GM12878 (cell line): ENCODE data around the gene USP27X. TPM values are rescaled to one million over a fixed set of nuclear protein-coding genes. Genes with fewer than 3 reads are reported as not detected.

Experiments used
- ATAC-seq: fragments of 200-7000 bp; cut with Tn5 transposase; 3 replicates; pipeline ENCODE4 v1.9.1; 2020; ENCODE audit warnings: mild to moderate bottlenecking, moderate library complexity
- BruUV-seq: library from RNA; stranded (reverse); fragments of 400-500 nt; replicated peaks from 2 replicates; lab custom pipeline; 2021; lab: Mats Ljungman, UMichigan
- CTCF ChIA-PET: fragments of 300-600 bp; sonication (Branson Sonifier 250); formaldehyde crosslinking; extraction: SDS; loops from one replicate; lab custom pipeline; 2021; ENCODE audit warnings: inconsistent platforms; lab: Yijun Ruan, JAX
- POLR2A ChIA-PET: fragments of 350-600 bp; formaldehyde crosslinking; extraction: SDS; loops from one replicate; lab custom pipeline; 2021; ENCODE audit warnings: inconsistent platforms; lab: Charles Lee
- RAD21 ChIA-PET: fragments of 300-600 bp; sonication (Branson Sonifier 250); formaldehyde crosslinking; loops from one replicate; lab custom pipeline; 2023; ENCODE audit warnings: antibody characterized with exemption; ENCODE audit not compliant: unreplicated experiment; lab: Charles Lee
- SMC1A ChIA-PET: fragments of 300-600 bp; sonication (Branson Sonifier 250); formaldehyde crosslinking; loops from one replicate; lab custom pipeline; 2023; ENCODE audit not compliant: unreplicated experiment, uncharacterized antibody; lab: Charles Lee
- DNase-seq: peaks from one replicate; pipeline ENCODE4 v3.0.0-alpha.2; 2011; ENCODE audit warnings: low read depth, low spot score
- FAIRE-seq: peaks from 3 replicates; lab custom pipeline; 2011; peaks lifted over from hg19 to GRCh38; lab: Jason Lieb, UNC
- H2AFZ ChIP-seq: 2 replicates; pipeline ENCODE4 v1.6.0; 2011; ENCODE audit warnings: low read depth, low read length, control low read depth; ENCODE audit not compliant: control insufficient read depth
- H3K27ac ChIP-seq: 2 replicates; pipeline ENCODE4 v1.5.1; 2011; ENCODE audit warnings: control low read depth; ENCODE audit not compliant: control insufficient read depth, insufficient read depth
- H3K27me3 ChIP-seq, 2 experiments: replicated peaks in 1 of 2; 2 replicates each; pipeline versions ENCODE4 v1.6.0 to v1.6.1; 2011; ENCODE audit warnings: low read length in 1 of 2; ENCODE audit not compliant: control insufficient read depth in 2 of 2, insufficient read depth in 2 of 2
- H3K36me3 ChIP-seq, 2 experiments: 2 replicates each; pipeline ENCODE4 v1.5.1; 2011; ENCODE audit warnings: low read length in 1 of 2; ENCODE audit not compliant: control insufficient read depth in 2 of 2, insufficient read depth in 2 of 2
- H3K4me1 ChIP-seq: 2 replicates; pipeline ENCODE4 v1.6.1; 2011; ENCODE audit warnings: mild to moderate bottlenecking, low read length, moderate library complexity, mixed read lengths; ENCODE audit not compliant: control insufficient read depth, insufficient read depth
- H3K4me2 ChIP-seq: 2 replicates; pipeline ENCODE4 v1.6.0; 2011; ENCODE audit warnings: control low read depth; ENCODE audit not compliant: control insufficient read depth, insufficient read depth
- H3K4me3 ChIP-seq: fragments of 200-600 bp; sonication (generic); 2 replicates; pipeline ENCODE4 v1.5.1; 2016
- H3K79me2 ChIP-seq: 2 replicates; pipeline ENCODE4 v1.6.0; 2011; ENCODE audit warnings: low read length; ENCODE audit not compliant: control insufficient read depth, insufficient read depth
- H3K9ac ChIP-seq: 2 replicates; pipeline ENCODE4 v1.8.0; 2011; ENCODE audit warnings: low read length, control low read depth, mixed read lengths; ENCODE audit not compliant: control insufficient read depth, insufficient read depth
- H3K9me3 ChIP-seq: replicated peaks from 3 replicates; pipeline ENCODE4 v1.5.1; 2011; ENCODE audit warnings: mild to moderate bottlenecking, low read length; ENCODE audit not compliant: control insufficient read depth, insufficient read depth
- H4K20me1 ChIP-seq: 2 replicates; pipeline ENCODE4 v1.6.0; 2011; ENCODE audit not compliant: control insufficient read depth, insufficient read depth
- KLF5 ChIP-seq: fragments of 450-650 bp; IDR thresholded peaks from 2 replicates; pipeline ENCODE4 v1.6.1; 2014; ENCODE audit warnings: mild to moderate bottlenecking; ENCODE audit not compliant: partially characterized antibody
- MTA2 ChIP-seq: fragments of 450-650 bp; IDR thresholded peaks from 2 replicates; pipeline ENCODE4 v1.6.1; 2016; ENCODE audit warnings: low read depth, mild to moderate bottlenecking, moderate library complexity
- MXI1 ChIP-seq: fragments of 150-350 bp; IDR thresholded peaks from 2 replicates; pipeline ENCODE4 v1.6.1; 2011; ENCODE audit warnings: low read depth, mild to moderate bottlenecking, inconsistent platforms, low read length, improper control_type of control experiment
- PAX8 ChIP-seq: fragments of 450-650 bp; IDR thresholded peaks from 2 replicates; pipeline ENCODE4 v1.6.1; 2017; ENCODE audit warnings: mild to moderate bottlenecking, moderate library complexity
- POLR2AphosphoS5 ChIP-seq: IDR thresholded peaks from 2 replicates; pipeline ENCODE4 v1.6.1; 2011; ENCODE audit warnings: mild to moderate bottlenecking, low read length, inconsistent platforms
- POU2F2 ChIP-seq: IDR thresholded peaks from 3 replicates; pipeline ENCODE4 v1.6.1; 2011; ENCODE audit warnings: low read depth, mild to moderate bottlenecking, low read length, borderline replicate concordance
- RBBP5 ChIP-seq: fragments of 200-600 bp; sonication (generic); conservative IDR thresholded peaks from 2 replicates; pipeline ENCODE4 v1.6.1; 2016
- RUNX3 ChIP-seq: IDR thresholded peaks from 2 replicates; pipeline ENCODE4 v1.6.1; 2012; ENCODE audit warnings: low read length, inconsistent platforms
- SMAD1 ChIP-seq: fragments of 450-650 bp; IDR thresholded peaks from 2 replicates; pipeline ENCODE4 v1.6.1; 2018; ENCODE audit warnings: mild to moderate bottlenecking, low read depth; ENCODE audit not compliant: partially characterized antibody
- SMARCA5 ChIP-seq: fragments of 450-650 bp; IDR thresholded peaks from 2 replicates; pipeline ENCODE4 v1.6.1; 2017; ENCODE audit warnings: mild to moderate bottlenecking
- SP1 ChIP-seq: IDR thresholded peaks from one replicate; pipeline ENCODE4 v1.6.1; 2011; ENCODE audit warnings: low read depth, low read length
- ZNF217 ChIP-seq: fragments of 450-650 bp; IDR thresholded peaks from 2 replicates; pipeline ENCODE4 v1.6.1; 2017; ENCODE audit warnings: antibody characterized with exemption, mild to moderate bottlenecking
- ZNF384 ChIP-seq: IDR thresholded peaks from 2 replicates; pipeline ENCODE4 v1.6.1; 2012; ENCODE audit warnings: low read depth, mild to moderate bottlenecking, low read length, improper control_type of control experiment, borderline replicate concordance
- WGBS: methylation state at CpG from one replicate; pipeline ENCODE4 v1.1.6; 2016; ENCODE audit warnings: low lambda C conversion rate; ENCODE audit not compliant: insufficient replicate concordance, insufficient coverage; ENCODE audit errors: missing lambda C conversion rate; 5-methylcytosine and 5-hydroxymethylcytosine counted together
- in situ Hi-C: fragments of 300-500 bp; cut with MboI; formaldehyde crosslinking; loops from 9 replicates; pipeline ENCODE4 v1.14.3; 2018; ENCODE audit warnings: mixed read lengths
- intact Hi-C: fragments of 100-400 bp; cut with micrococcal nuclease; formaldehyde crosslinking; loops from one replicate; pipeline ENCODE4 v1.14.2; 2022; ENCODE audit not compliant: unreplicated experiment
- polyA plus RNA-seq, 11 experiments: library from polyadenylated mRNA; depleted of rRNA in 4 of 11; unstranded in 6 of 11; stranded (reverse) in 5 of 11; fragments of >200 nt; fragmentation: Nextera tagmentation in 4 of 11; fragmentation: Illumina TruSeq in 1 of 11; extraction: Ambion mirVana in 4 of 11; extraction: Trizol in 1 of 11; gene quantifications; 1 replicate in 1 of 11; 2 replicates in 10 of 11; pipeline versions ENCODE4 v1.2.1 to v1.2.3, GENCODE V29; 2011 to 2016; ENCODE audit warnings: inconsistent platforms in 2 of 11, missing spikeins in 2 of 11, low read depth in 1 of 11
- total RNA-seq, 4 experiments: library from RNA; depleted of rRNA in 3 of 4; stranded (reverse); fragments of >200 nt in 3 of 4; fragmentation: Illumina TruSeq in 1 of 4; extraction: Trizol in 1 of 4; gene quantifications; 2 replicates each; pipeline versions ENCODE4 v1.2.1 to v1.2.3, GENCODE V29; 2013 to 2021
- TF ChIP-seq, protein P1 (sequence below): IDR thresholded peaks from 2 replicates; pipeline ENCODE4 v1.6.1; 2012; ENCODE audit warnings: improper control_type of control experiment, low read depth, low read length; ENCODE audit not compliant: insufficient replicate concordance
- TF ChIP-seq, protein P2 (sequence below): IDR thresholded peaks from 2 replicates; pipeline ENCODE4 v1.6.1; 2012; ENCODE audit warnings: low read depth, low read length, improper control_type of control experiment
- TF ChIP-seq, protein P3 (sequence below): fragments of 450-650 bp; conservative IDR thresholded peaks from 2 replicates; pipeline ENCODE4 v1.6.1; 2017; ENCODE audit warnings: mild to moderate bottlenecking, moderate library complexity

USP27X gene
- total and polyA plus RNA-seq, 10 of the 15 experiments (the other 5 are each of a cell fraction or from before 2014, with no cell fraction given), result 0.09 to 2.0 (median 0.89) TPM; not detected in 1

DNA sequence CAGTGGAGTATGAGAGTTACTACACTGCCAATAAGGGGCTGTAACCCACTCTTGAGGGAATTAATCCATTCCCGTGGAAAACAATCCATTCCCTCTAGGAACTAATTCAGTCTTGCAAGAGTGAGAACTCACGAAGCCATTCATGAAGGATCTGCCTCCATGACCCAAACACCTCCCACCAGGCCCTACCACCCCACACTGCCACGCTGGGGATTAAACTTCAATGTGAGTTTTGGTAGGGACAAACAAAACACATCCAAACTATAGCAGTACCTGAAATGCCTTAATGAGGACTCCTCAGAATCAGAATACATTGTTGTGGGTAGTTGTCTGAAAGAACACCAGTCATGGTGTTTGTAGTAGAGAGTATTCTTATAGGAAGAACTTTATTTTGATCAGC lies 31.0 kb upstream of the USP27X start (continued):
- TF ChIP-seq, protein P1, sequence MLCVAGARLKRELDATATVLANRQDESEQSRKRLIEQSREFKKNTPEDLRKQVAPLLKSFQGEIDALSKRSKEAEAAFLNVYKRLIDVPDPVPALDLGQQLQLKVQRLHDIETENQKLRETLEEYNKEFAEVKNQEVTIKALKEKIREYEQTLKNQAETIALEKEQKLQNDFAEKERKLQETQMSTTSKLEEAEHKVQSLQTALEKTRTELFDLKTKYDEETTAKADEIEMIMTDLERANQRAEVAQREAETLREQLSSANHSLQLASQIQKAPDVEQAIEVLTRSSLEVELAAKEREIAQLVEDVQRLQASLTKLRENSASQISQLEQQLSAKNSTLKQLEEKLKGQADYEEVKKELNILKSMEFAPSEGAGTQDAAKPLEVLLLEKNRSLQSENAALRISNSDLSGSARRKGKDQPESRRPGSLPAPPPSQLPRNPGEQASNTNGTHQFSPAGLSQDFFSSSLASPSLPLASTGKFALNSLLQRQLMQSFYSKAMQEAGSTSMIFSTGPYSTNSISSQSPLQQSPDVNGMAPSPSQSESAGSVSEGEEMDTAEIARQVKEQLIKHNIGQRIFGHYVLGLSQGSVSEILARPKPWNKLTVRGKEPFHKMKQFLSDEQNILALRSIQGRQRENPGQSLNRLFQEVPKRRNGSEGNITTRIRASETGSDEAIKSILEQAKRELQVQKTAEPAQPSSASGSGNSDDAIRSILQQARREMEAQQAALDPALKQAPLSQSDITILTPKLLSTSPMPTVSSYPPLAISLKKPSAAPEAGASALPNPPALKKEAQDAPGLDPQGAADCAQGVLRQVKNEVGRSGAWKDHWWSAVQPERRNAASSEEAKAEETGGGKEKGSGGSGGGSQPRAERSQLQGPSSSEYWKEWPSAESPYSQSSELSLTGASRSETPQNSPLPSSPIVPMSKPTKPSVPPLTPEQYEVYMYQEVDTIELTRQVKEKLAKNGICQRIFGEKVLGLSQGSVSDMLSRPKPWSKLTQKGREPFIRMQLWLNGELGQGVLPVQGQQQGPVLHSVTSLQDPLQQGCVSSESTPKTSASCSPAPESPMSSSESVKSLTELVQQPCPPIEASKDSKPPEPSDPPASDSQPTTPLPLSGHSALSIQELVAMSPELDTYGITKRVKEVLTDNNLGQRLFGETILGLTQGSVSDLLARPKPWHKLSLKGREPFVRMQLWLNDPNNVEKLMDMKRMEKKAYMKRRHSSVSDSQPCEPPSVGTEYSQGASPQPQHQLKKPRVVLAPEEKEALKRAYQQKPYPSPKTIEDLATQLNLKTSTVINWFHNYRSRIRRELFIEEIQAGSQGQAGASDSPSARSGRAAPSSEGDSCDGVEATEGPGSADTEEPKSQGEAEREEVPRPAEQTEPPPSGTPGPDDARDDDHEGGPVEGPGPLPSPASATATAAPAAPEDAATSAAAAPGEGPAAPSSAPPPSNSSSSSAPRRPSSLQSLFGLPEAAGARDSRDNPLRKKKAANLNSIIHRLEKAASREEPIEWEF, result no peak
- TF ChIP-seq KLF5, result no peak
- no peak for TF ChIP-seq ZNF217
- no peak for TF ChIP-seq SMARCA5
- TF ChIP-seq, all 136 proteins: peak for 0

DNA sequence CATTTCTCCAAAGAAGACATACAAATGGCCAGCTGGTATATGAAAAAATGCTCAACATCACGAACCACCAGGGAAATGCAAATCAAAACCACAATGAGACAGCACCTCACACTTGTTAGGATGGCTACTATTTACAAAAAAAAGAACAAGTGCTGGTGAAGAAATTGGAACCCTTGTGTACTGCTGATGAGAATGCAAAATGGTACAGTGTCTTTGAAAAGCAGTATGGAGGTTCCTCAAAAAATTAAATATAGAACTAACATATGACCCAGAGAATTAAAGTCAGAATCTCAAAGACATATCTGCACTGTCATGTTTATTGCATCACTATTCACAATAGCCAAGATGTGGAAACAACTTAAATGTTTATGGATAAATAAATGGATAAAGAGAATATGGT lies 29.3 kb upstream of the USP27X start:
- no peak overlapping the region for H3K9ac ChIP-seq
- H2AFZ ChIP-seq, result no peak overlapping the region
- ChIA-PET RAD21 (no interaction called here), SMC1A (interaction anchor here (0.9 kb wide), 1 partner anchor 12 kb away, joined by 3 read pairs; no protein-coding TSS in a partner anchor), CTCF (interaction anchor here (0.8 kb wide), 1 partner anchor 1611 kb away, joined by 3 read pairs; no protein-coding TSS in a partner anchor), POLR2A (no interaction called here)
- intact Hi-C loops, result no loop called here
- H3K9me3 ChIP-seq, result no peaks in the 10 kb centered on the region; the same call in 2 of the 3 replicates
- no TSS peak for BruUV-seq
- DNase-seq (no peak), ATAC-seq (peak; percentile 36; the same call in 2 of the 3 replicates), FAIRE-seq (no peak)
- WGBS, result 0% methylated on average over 1 of the region's 1 CpG
- H3K4me1 ChIP-seq, result no peaks in the 10 kb centered on the region
- in situ Hi-C loops, result loop anchor here (25.0 kb wide), 1 partner anchor 988 kb away; no protein-coding TSS in a partner anchor
- H3K79me2 ChIP-seq, result no peaks in the 10 kb centered on the region
- H3K27ac ChIP-seq, result no peak overlapping the region
- H3K36me3 ChIP-seq, result no peaks in the 10 kb centered on the region
- H3K27me3 ChIP-seq, result no peaks in the 10 kb centered on the region
- H3K4me2 ChIP-seq, result no peak overlapping the region
- H4K20me1 ChIP-seq, result no peaks in the 10 kb centered on the region
- no peak overlapping the region for H3K4me3 ChIP-seq
- TF ChIP-seq SP1 (no peak), RBBP5 (no peak), ZNF384 (0 out of 2 replicates have a peak, but pooled peaks have one; percentile 41), PAX8 (no peak), POU2F2 (peak; percentile 40; the same call in 1 of the 3 replicates), MXI1 (no peak), POLR2AphosphoS5 (no peak), SMAD1 (no peak), MTA2 (no peak), RUNX3 (peak; percentile 36)
- TF ChIP-seq, protein P2, sequence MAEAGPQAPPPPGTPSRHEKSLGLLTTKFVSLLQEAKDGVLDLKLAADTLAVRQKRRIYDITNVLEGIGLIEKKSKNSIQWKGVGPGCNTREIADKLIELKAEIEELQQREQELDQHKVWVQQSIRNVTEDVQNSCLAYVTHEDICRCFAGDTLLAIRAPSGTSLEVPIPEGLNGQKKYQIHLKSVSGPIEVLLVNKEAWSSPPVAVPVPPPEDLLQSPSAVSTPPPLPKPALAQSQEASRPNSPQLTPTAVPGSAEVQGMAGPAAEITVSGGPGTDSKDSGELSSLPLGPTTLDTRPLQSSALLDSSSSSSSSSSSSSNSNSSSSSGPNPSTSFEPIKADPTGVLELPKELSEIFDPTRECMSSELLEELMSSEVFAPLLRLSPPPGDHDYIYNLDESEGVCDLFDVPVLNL, result no peak
- TF ChIP-seq, protein P3, sequence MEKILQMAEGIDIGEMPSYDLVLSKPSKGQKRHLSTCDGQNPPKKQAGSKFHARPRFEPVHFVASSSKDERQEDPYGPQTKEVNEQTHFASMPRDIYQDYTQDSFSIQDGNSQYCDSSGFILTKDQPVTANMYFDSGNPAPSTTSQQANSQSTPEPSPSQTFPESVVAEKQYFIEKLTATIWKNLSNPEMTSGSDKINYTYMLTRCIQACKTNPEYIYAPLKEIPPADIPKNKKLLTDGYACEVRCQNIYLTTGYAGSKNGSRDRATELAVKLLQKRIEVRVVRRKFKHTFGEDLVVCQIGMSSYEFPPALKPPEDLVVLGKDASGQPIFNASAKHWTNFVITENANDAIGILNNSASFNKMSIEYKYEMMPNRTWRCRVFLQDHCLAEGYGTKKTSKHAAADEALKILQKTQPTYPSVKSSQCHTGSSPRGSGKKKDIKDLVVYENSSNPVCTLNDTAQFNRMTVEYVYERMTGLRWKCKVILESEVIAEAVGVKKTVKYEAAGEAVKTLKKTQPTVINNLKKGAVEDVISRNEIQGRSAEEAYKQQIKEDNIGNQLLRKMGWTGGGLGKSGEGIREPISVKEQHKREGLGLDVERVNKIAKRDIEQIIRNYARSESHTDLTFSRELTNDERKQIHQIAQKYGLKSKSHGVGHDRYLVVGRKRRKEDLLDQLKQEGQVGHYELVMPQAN, result no peak
